Measurements from ENCODE around the gene ZNF385B. TPM values are rescaled to one million over a fixed set of nuclear protein-coding genes. Genes with fewer than 3 reads are reported as not detected.

The ZNF385B gene
- polyA plus RNA-seq, 1 donor (not counting 4 experiments of a cell fraction or from before 2014, with no cell fraction given): 0.17 TPM

DNA sequence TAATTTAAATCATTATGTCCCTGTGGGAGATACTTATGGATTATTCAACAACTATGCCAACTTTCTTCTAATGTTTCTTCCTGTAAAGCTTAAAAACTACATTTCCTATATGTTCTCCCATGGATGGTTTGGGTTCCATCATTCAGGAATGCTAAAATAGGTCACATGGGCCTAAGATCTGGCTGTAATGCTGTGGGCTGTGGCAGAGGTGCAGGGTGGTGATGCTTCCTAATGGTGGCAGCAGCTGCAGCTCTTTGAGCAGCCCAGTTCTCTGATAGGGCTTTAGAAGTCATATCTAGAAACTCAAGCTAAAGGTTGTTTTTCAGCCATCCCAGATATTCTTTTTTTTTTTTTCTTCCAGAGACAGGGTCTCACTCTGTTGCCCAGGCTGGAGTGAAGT lies 266.1 kb downstream of the ZNF385B start:
- TF ChIP-seq EZH2 (IDR thresholded peaks at IDR 0.05; ENCODE audit: low read length): no peak
- TF ChIP-seq, protein P1, sequence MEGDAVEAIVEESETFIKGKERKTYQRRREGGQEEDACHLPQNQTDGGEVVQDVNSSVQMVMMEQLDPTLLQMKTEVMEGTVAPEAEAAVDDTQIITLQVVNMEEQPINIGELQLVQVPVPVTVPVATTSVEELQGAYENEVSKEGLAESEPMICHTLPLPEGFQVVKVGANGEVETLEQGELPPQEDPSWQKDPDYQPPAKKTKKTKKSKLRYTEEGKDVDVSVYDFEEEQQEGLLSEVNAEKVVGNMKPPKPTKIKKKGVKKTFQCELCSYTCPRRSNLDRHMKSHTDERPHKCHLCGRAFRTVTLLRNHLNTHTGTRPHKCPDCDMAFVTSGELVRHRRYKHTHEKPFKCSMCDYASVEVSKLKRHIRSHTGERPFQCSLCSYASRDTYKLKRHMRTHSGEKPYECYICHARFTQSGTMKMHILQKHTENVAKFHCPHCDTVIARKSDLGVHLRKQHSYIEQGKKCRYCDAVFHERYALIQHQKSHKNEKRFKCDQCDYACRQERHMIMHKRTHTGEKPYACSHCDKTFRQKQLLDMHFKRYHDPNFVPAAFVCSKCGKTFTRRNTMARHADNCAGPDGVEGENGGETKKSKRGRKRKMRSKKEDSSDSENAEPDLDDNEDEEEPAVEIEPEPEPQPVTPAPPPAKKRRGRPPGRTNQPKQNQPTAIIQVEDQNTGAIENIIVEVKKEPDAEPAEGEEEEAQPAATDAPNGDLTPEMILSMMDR (optimal IDR thresholded peaks at IDR 0.05 in 1 of 3, IDR thresholded peaks at IDR 0.05 in 1 of 3, conservative IDR thresholded peaks at IDR 0.05 in 1 of 3; ENCODE audit: extremely low read depth in 1 of 3, insufficient read depth in 2 of 3, low read length in 3 of 3): peak; percentile 17 to 55 (median 53)
- no peaks in the 10 kb centered on the region for H3K79me2 ChIP-seq (ENCODE audit: control insufficient read depth, insufficient read depth, low read length)
- H3K9me1 ChIP-seq (ENCODE audit: control insufficient read depth, extremely low read depth, insufficient read depth, low read length): no peaks in the 10 kb centered on the region
- H3K4me2 ChIP-seq (ENCODE audit: control insufficient read depth, extremely low read depth, insufficient read depth, low read depth, low read length): no peak overlapping the region
- H3K27ac ChIP-seq (ENCODE audit: control insufficient read depth, insufficient read depth, low read length): no peak overlapping the region
- dilution Hi-C loops (cut with MboI; ENCODE audit: extremely low pct_ligation_motif_present, low sequenced_read_pairs): no loop called here
- H3K4me3 ChIP-seq (ENCODE audit: control insufficient read depth in 2 of 3, extremely low read depth in 1 of 3, insufficient read depth in 2 of 3, low read depth in 1 of 3, low read length in 3 of 3): no peak overlapping the region
- H3K4me1 ChIP-seq (ENCODE audit: control insufficient read depth, extremely low read depth, insufficient read depth, low read length): no peaks in the 10 kb centered on the region
- FAIRE-seq (no peak), DNase-seq (ENCODE audit: low read depth, low spot score) (no peak)
- no peaks in the 10 kb centered on the region for H3K36me3 ChIP-seq (ENCODE audit: control insufficient read depth in 2 of 2, extremely low read depth in 1 of 2, insufficient read depth in 2 of 2, low read length in 2 of 2)
- no peaks in the 10 kb centered on the region for H4K20me1 ChIP-seq (ENCODE audit: control insufficient read depth, extremely low read depth, insufficient read depth, low read length)
- H3K27me3 ChIP-seq (ENCODE audit: control insufficient read depth, extremely low read depth, insufficient read depth, low read length): no peaks in the 10 kb centered on the region
- H3K9ac ChIP-seq (ENCODE audit: control insufficient read depth, extremely low read depth, insufficient read depth, low read length): no peak overlapping the region
- no peaks in the 10 kb centered on the region for H3K9me3 ChIP-seq (ENCODE audit: control insufficient read depth, low read depth, low read length)
- no peak overlapping the region for H2AFZ ChIP-seq (ENCODE audit: control insufficient read depth, low read length)

DNA sequence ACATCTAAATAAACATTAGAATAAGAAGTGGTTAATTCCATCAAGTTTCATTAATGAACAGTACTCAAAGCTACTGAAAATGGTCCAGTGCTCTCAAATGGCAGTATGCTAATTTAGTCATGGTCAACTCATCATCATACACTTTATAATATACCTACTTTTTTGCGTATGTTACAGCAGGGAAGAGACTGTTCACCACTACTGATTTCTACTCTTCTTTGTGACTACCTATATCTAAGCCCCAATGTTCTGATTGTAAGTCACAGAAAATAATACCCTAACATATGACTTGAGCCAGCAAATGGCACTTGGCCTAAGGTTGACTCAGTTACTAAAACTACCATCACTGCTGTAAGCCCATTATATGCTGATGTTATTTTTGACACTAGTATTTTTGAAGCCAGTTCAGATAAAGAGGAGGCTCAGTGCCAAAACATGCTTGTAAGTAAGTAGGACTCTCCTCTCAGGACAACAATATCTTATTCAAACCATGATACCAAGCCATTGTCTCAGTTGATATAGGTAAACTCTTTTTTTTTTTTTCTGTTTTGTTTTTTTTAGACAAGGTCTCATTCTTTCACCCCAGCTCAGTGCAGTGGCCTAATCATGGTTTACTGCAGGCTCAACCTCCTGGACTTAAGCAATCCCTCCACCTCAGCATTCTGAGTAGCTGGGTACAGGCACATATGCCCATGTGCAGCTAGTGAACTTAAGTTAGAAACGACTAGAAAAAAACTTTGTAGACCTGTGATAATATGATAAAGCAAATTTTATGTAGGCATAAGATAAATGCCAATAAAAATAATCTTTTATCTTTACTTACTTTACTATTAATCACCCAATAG lies 266.9 kb downstream of the ZNF385B start:
- Histone ChIP-seq H3K9ac (ENCODE audit: control insufficient read depth, extremely low read depth, insufficient read depth, low read length) (no peak overlapping the region), H4K20me1 (ENCODE audit: control insufficient read depth, extremely low read depth, insufficient read depth, low read length) (no peaks in the 10 kb centered on the region), H3K9me3 (ENCODE audit: control insufficient read depth, low read depth, low read length) (no peaks in the 10 kb centered on the region), H3K4me2 (ENCODE audit: control insufficient read depth, extremely low read depth, insufficient read depth, low read depth, low read length) (no peak overlapping the region), H3K27me3 (ENCODE audit: control insufficient read depth, extremely low read depth, insufficient read depth, low read length) (no peaks in the 10 kb centered on the region), H3K9me1 (ENCODE audit: control insufficient read depth, extremely low read depth, insufficient read depth, low read length) (no peaks in the 10 kb centered on the region), H2AFZ (ENCODE audit: control insufficient read depth, low read length) (no peak overlapping the region), H3K4me3 (ENCODE audit: control insufficient read depth in 2 of 3, extremely low read depth in 1 of 3, insufficient read depth in 2 of 3, low read depth in 1 of 3, low read length in 3 of 3) (no peak overlapping the region), H3K27ac (ENCODE audit: control insufficient read depth, insufficient read depth, low read length) (no peak overlapping the region), H3K36me3 (ENCODE audit: control insufficient read depth in 2 of 2, extremely low read depth in 1 of 2, insufficient read depth in 2 of 2, low read length in 2 of 2) (no peaks in the 10 kb centered on the region), H3K4me1 (ENCODE audit: control insufficient read depth, extremely low read depth, insufficient read depth, low read length) (no peaks in the 10 kb centered on the region), H3K79me2 (ENCODE audit: control insufficient read depth, insufficient read depth, low read length) (no peaks in the 10 kb centered on the region)
- DNase-seq (ENCODE audit: low read depth, low spot score) (no peak), FAIRE-seq (no peak)
- dilution Hi-C loops (cut with MboI; ENCODE audit: extremely low pct_ligation_motif_present, low sequenced_read_pairs): no loop called here
- TF ChIP-seq, protein P1 (optimal IDR thresholded peaks at IDR 0.05 in 1 of 3, IDR thresholded peaks at IDR 0.05 in 1 of 3, conservative IDR thresholded peaks at IDR 0.05 in 1 of 3; ENCODE audit: extremely low read depth in 1 of 3, insufficient read depth in 2 of 3, low read length in 3 of 3): no peak
